ENCODE results near the gene ONECUT2.

The ONECUT2 gene

GRCh38 chr18:57431002-57431382 is 4.2 kb upstream of the ONECUT2 start:
- DNase-seq (ENCODE audit: low read depth in 4 of 4, low spot score in 1 of 4) = no peak

GRCh38 chr18:57431467-57432080 is 3.6 kb upstream of the ONECUT2 start:
- no peak for DNase-seq (ENCODE audit: low read depth in 4 of 4, low spot score in 1 of 4)

GRCh38 chr18:57432140-57432539 is 3.0 kb upstream of the ONECUT2 start:
- DNase-seq (ENCODE audit: low read depth in 4 of 4, low spot score in 1 of 4) = no peak

- no peak for DNase-seq (ENCODE audit: low read depth in 4 of 4, low spot score in 1 of 4)
Observed at GRCh38 chr18:57432751-57433400, 2.3 kb upstream of the ONECUT2 start.

GRCh38 chr18:57433482-57433881 is 1.7 kb upstream of the ONECUT2 start:
- DNase-seq (ENCODE audit: low read depth in 4 of 4, low spot score in 1 of 4) = no peak

- DNase-seq (ENCODE audit: low read depth in 4 of 4, low spot score in 1 of 4) = no peak
Observed at GRCh38 chr18:57433934-57434535, 1.1 kb upstream of the ONECUT2 start.

- DNase-seq (ENCODE audit: low read depth in 4 of 4, low spot score in 1 of 4) = no peak
Observed at GRCh38 chr18:57435846-57436190, 644 bp downstream of the ONECUT2 start.

- no peak for DNase-seq (ENCODE audit: low read depth in 4 of 4, low spot score in 1 of 4)
Observed at GRCh38 chr18:57436191-57436964, 1.2 kb downstream of the ONECUT2 start.

- no peak for DNase-seq (ENCODE audit: low read depth in 4 of 4, low spot score in 1 of 4)
Observed at GRCh38 chr18:57436965-57437333, 1.8 kb downstream of the ONECUT2 start.

- DNase-seq (ENCODE audit: low read depth in 4 of 4, low spot score in 1 of 4) = no peak
Observed at GRCh38 chr18:57437402-57437765, 2.2 kb downstream of the ONECUT2 start.

GRCh38 chr18:57437766-57438671 is 2.8 kb downstream of the ONECUT2 start:
- DNase-seq (ENCODE audit: low read depth in 4 of 4, low spot score in 1 of 4) = peak in 3 of 4 experiments; percentile 33 to 71 (median 48)

- no peak for DNase-seq (ENCODE audit: low read depth in 4 of 4, low spot score in 1 of 4)
Observed at GRCh38 chr18:57438743-57439608, 3.8 kb downstream of the ONECUT2 start.

GRCh38 chr18:57439609-57439968 is 4.4 kb downstream of the ONECUT2 start:
- no peak for DNase-seq (ENCODE audit: low read depth in 4 of 4, low spot score in 1 of 4)

- DNase-seq (ENCODE audit: low read depth in 4 of 4, low spot score in 1 of 4) = no peak
Observed at GRCh38 chr18:57439985-57440330, 4.8 kb downstream of the ONECUT2 start.

- DNase-seq (ENCODE audit: low read depth in 4 of 4, low spot score in 1 of 4) = no peak
Observed at GRCh38 chr18:57440331-57441070, 5.3 kb downstream of the ONECUT2 start.

- no peak for DNase-seq (ENCODE audit: low read depth in 4 of 4, low spot score in 1 of 4)
Observed at GRCh38 chr18:57441071-57441794, 6.1 kb downstream of the ONECUT2 start.

GRCh38 chr18:57443247-57443646 is 8.1 kb downstream of the ONECUT2 start:
- no peak for DNase-seq (ENCODE audit: low read depth in 4 of 4, low spot score in 1 of 4)

- no peak for DNase-seq (ENCODE audit: low read depth in 4 of 4, low spot score in 1 of 4)
Observed at GRCh38 chr18:57443702-57444101, 8.5 kb downstream of the ONECUT2 start.

GRCh38 chr18:57444301-57444759 is 9.2 kb downstream of the ONECUT2 start:
- no peak for DNase-seq (ENCODE audit: low read depth in 4 of 4, low spot score in 1 of 4)
